ENCODE data around the gene MTOR.

DNA sequence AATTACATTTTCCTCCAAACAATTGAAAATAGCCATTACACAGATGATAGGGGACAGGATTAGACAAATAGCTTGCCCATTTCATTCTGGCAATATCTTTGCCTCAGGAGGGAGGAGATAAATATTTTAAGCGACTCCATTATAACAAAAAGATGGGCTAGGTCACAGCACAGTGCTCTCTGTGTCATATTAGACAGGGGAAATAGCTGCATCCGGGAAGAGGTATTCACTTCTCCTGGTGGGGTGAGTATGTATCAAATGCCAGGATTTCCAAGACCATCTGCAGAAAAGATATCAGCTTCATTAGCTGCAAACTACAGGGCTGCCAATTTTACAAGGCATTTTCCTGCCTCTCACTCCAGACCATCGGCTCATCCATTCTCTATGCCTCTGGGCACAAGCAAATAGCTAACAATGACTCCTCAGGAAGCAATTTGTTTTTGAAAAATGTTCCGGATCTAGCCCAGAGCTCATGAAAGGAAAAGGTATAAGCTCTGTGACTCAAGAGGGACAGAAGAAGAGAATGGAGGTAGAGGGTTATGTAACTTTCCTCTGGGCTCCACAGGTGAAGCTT is 115.1 kb downstream of the MTOR start:
- TF ChIP-seq, protein P1, sequence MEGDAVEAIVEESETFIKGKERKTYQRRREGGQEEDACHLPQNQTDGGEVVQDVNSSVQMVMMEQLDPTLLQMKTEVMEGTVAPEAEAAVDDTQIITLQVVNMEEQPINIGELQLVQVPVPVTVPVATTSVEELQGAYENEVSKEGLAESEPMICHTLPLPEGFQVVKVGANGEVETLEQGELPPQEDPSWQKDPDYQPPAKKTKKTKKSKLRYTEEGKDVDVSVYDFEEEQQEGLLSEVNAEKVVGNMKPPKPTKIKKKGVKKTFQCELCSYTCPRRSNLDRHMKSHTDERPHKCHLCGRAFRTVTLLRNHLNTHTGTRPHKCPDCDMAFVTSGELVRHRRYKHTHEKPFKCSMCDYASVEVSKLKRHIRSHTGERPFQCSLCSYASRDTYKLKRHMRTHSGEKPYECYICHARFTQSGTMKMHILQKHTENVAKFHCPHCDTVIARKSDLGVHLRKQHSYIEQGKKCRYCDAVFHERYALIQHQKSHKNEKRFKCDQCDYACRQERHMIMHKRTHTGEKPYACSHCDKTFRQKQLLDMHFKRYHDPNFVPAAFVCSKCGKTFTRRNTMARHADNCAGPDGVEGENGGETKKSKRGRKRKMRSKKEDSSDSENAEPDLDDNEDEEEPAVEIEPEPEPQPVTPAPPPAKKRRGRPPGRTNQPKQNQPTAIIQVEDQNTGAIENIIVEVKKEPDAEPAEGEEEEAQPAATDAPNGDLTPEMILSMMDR (conservative IDR thresholded peaks at IDR 0.05) = no peak
- no peak for TF ChIP-seq ZFX (IDR thresholded peaks at IDR 0.05)
